Parathyroid adenoma (tissue), 2 donors: ENCODE measurements around the gene KLHL26.

Experiments
- H2AFZ ChIP-seq: fragments of 300-600 bp; sonication (generic); one replicate; pipeline ENCODE4 v1.7.0; 2017; ENCODE audit warnings: antibody characterized with exemption, mild to moderate bottlenecking
- H3K27ac ChIP-seq: fragments of 300-600 bp; sonication (generic); one replicate; pipeline ENCODE4 v1.7.0; 2017
- H3K27me3 ChIP-seq: fragments of 300-600 bp; sonication (generic); one replicate; pipeline ENCODE4 v1.7.0; 2017; ENCODE audit warnings: low read length; ENCODE audit not compliant: control insufficient read depth, insufficient read depth
- H3K36me3 ChIP-seq: fragments of 300-600 bp; sonication (generic); one replicate; pipeline ENCODE4 v1.7.0; 2017; ENCODE audit warnings: low read length; ENCODE audit not compliant: control insufficient read depth, insufficient read depth
- H3K4me1 ChIP-seq: fragments of 300-600 bp; sonication (generic); one replicate; pipeline ENCODE4 v1.7.0; 2017; ENCODE audit warnings: control low read depth
- H3K4me2 ChIP-seq: fragments of 300-600 bp; sonication (generic); one replicate; pipeline ENCODE4 v1.7.0; 2017; ENCODE audit warnings: low read length
- H3K4me3 ChIP-seq: fragments of 300-600 bp; sonication (generic); one replicate; pipeline ENCODE4 v1.7.0; 2017; ENCODE audit warnings: low read depth, low read length
- H3K79me2 ChIP-seq: fragments of 300-600 bp; sonication (generic); one replicate; pipeline ENCODE4 v1.7.0; 2017; ENCODE audit warnings: control low read depth
- H3K9ac ChIP-seq: fragments of 300-600 bp; sonication (generic); one replicate; pipeline ENCODE4 v1.7.0; 2017; ENCODE audit warnings: mild to moderate bottlenecking
- H3K9me3 ChIP-seq: fragments of 300-600 bp; sonication (generic); one replicate; pipeline ENCODE4 v1.7.0; 2017; ENCODE audit warnings: low read length; ENCODE audit not compliant: control insufficient read depth
- CTCF ChIP-seq: fragments of 300-600 bp; sonication (generic); IDR thresholded peaks from one replicate; pipeline ENCODE4 v1.7.0; 2017; ENCODE audit warnings: antibody characterized with exemption, mild to moderate bottlenecking
- donor health status: primary hyperparathyroidism.

KLHL26 gene

GRCh38 chr19:18665771-18666202 is 29.0 kb downstream of the KLHL26 start:
- Histone ChIP-seq H2AFZ (no peak overlapping the region), H3K79me2 (peaks cover 2% of the 10 kb centered on the region), H3K9me3 (no peaks in the 10 kb centered on the region), H3K4me3 (no peak overlapping the region), H3K4me2 (no peak overlapping the region), H3K9ac (no peak overlapping the region), H3K4me1 (no peaks in the 10 kb centered on the region), H3K27me3 (no peaks in the 10 kb centered on the region), H3K27ac (no peak overlapping the region), H3K36me3 (no peaks in the 10 kb centered on the region)
- TF ChIP-seq CTCF: no peak

DNA sequence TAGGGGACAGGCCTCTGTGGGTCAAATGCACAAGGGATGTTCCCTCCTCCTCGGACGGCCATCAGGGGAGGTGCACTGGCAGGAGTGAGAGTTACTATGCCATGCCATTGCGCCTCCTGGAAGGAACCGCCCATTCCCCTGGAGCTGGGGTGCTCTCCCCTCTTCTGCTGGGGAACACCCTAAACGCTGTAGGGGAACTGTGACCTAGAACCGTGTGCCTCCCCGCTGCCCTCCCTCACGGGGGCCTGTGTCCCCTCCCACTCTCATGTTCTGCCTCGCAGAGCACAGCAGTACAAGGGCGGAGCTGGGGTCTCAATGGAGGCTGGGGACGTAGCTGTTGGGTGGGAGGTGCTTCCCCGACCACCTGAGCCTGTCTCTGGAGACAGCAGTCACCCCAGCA is 29.5 kb downstream of the KLHL26 start:
- TF ChIP-seq CTCF: no peak
- no peak overlapping the region for H3K9ac ChIP-seq
- peaks cover 2% of the 10 kb centered on the region for H3K79me2 ChIP-seq
- no peaks in the 10 kb centered on the region for H3K27me3 ChIP-seq
- no peak overlapping the region for H3K4me2 ChIP-seq
- no peaks in the 10 kb centered on the region for H3K9me3 ChIP-seq
- H3K4me1 ChIP-seq: no peaks in the 10 kb centered on the region
- H3K36me3 ChIP-seq: no peaks in the 10 kb centered on the region
- H2AFZ ChIP-seq: no peak overlapping the region
- H3K27ac ChIP-seq: no peak overlapping the region
- no peak overlapping the region for H3K4me3 ChIP-seq

DNA sequence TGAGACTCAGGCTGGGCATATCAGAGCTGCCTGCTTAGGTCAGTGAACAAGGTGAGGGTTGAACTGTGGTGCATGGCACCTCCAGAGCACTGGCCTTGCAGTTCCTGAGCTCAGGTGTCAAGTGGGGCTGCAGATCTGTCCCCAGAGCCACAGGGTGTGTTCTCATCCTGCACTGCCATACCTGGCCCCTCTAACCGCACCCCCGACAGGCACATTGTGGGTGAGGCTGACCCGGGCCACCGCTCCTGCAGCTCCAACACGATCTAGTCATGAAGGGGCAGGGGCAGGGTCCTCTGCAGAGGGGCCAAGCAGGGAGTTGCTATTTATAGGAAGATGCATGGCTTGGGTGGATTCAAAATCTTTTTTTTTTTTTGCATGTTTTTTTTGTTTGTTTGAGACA is 30.0 kb downstream of the KLHL26 start:
- Histone ChIP-seq H3K4me3 (no peak overlapping the region), H3K27me3 (no peaks in the 10 kb centered on the region), H3K27ac (no peak overlapping the region), H3K36me3 (no peaks in the 10 kb centered on the region), H3K79me2 (peaks cover 2% of the 10 kb centered on the region), H3K9me3 (no peaks in the 10 kb centered on the region), H3K4me2 (no peak overlapping the region), H3K9ac (no peak overlapping the region), H2AFZ (no peak overlapping the region), H3K4me1 (no peaks in the 10 kb centered on the region)
- TF ChIP-seq CTCF: no peak

DNA sequence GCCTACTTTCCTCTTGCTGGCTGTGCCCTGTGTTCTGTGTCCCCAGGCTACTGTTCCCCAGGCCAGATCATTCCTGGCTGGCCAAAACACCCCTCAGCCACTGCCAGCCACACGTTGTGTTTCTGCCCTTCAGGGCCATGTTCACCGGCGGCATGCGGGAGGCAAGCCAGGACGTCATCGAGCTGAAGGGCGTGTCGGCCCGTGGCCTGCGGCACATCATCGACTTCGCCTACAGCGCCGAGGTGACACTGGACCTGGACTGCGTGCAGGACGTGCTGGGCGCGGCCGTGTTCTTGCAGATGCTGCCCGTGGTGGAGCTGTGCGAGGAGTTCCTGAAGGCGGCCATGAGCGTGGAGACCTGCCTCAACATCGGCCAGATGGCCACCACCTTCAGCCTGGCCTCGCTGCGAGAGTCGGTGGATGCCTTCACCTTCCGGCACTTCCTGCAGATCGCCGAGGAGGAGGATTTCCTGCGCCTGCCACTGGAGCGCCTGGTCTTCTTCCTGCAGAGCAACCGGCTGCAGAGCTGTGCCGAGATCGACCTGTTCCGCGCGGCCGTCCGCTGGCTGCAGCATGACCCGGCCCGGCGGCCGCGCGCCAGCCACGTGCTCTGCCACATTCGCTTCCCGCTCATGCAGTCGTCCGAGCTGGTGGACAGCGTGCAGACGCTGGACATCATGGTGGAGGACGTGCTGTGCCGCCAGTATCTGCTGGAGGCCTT is 30.9 kb downstream of the KLHL26 start:
- no peak overlapping the region for H3K27ac ChIP-seq
- no peak overlapping the region for H2AFZ ChIP-seq
- no peaks in the 10 kb centered on the region for H3K9me3 ChIP-seq
- H3K27me3 ChIP-seq: no peaks in the 10 kb centered on the region
- H3K4me2 ChIP-seq: no peak overlapping the region
- no peaks in the 10 kb centered on the region for H3K4me1 ChIP-seq
- H3K4me3 ChIP-seq: no peak overlapping the region
- no peak overlapping the region for H3K9ac ChIP-seq
- no peaks in the 10 kb centered on the region for H3K79me2 ChIP-seq
- TF ChIP-seq CTCF: no peak
- H3K36me3 ChIP-seq: no peaks in the 10 kb centered on the region

GRCh38 chr19:18668252-18668631 is 31.4 kb downstream of the KLHL26 start:
- Histone ChIP-seq H3K4me2 (no peak overlapping the region), H3K27me3 (no peaks in the 10 kb centered on the region), H3K9me3 (no peaks in the 10 kb centered on the region), H3K9ac (no peak overlapping the region), H3K79me2 (no peaks in the 10 kb centered on the region), H3K36me3 (no peaks in the 10 kb centered on the region), H3K27ac (no peak overlapping the region), H3K4me1 (no peaks in the 10 kb centered on the region), H2AFZ (no peak overlapping the region), H3K4me3 (no peak overlapping the region)
- no peak for TF ChIP-seq CTCF
